HEK293 (cell line): ENCODE results near the gene FRAS1.

Experiments
- CTCF ChIA-PET: fragments of 350-600 bp; formaldehyde crosslinking; extraction: SDS; loops from one replicate; lab custom pipeline; 2021; ENCODE audit warnings: antibody characterized with exemption; lab: Yijun Ruan, JAX
- POLR2A ChIA-PET: fragments of 300-600 bp; formaldehyde crosslinking; extraction: SDS; loops from one replicate; lab custom pipeline; 2020; ENCODE audit warnings: antibody characterized with exemption, inconsistent platforms; lab: Yijun Ruan, JAX
- H3K27ac ChIP-seq: fragments of 200-500 bp; sonication (Bioruptor generic); 2 replicates; pipeline ENCODE4 v1.5.1; 2014; ENCODE audit warnings: low read depth, low read length, control low read depth, inconsistent platforms; ENCODE audit errors: extremely low read depth
- H3K36me3 ChIP-seq, 2 experiments: fragments of 200-500 bp in 1 of 2; sonication (Bioruptor generic) in 1 of 2; 1 replicate in 1 of 2; 2 replicates in 1 of 2; pipeline ENCODE4 v1.5.1; 2014 to 2017; ENCODE audit warnings: inconsistent platforms in 2 of 2, low read length in 2 of 2; ENCODE audit not compliant: control insufficient read depth in 2 of 2, insufficient read depth in 1 of 2
- H3K4me1 ChIP-seq: fragments of 200-500 bp; sonication (Bioruptor generic); 2 replicates; pipeline ENCODE4 v1.5.1; 2014; ENCODE audit warnings: mild to moderate bottlenecking, low read length, inconsistent platforms; ENCODE audit not compliant: control insufficient read depth, insufficient read depth
- H3K4me3 ChIP-seq: 2 replicates; pipeline ENCODE4 v1.5.1; 2011; ENCODE audit warnings: low read depth, mild to moderate bottlenecking, control low read depth, low read length, moderate library complexity
- H3K9me3 ChIP-seq: fragments of 200-500 bp; sonication (Bioruptor generic); 2 replicates; pipeline ENCODE4 v1.5.1; 2014; ENCODE audit warnings: low read depth, low read length, inconsistent platforms; ENCODE audit not compliant: control insufficient read depth, insufficient read depth
- EGR2 ChIP-seq: fragments of 450-650 bp; formaldehyde crosslinking; IDR thresholded peaks from 2 replicates; pipeline ENCODE4 v1.5.1; 2016; ENCODE audit warnings: low read depth, missing biosample characterization, missing genetic modification characterization
- PRDM1 ChIP-seq: fragments of 450-650 bp; formaldehyde crosslinking; IDR thresholded peaks from 2 replicates; pipeline ENCODE4; 2016; ENCODE audit warnings: missing biosample characterization, missing genetic modification characterization
- SCRT1 ChIP-seq: fragments of 450-650 bp; formaldehyde crosslinking; IDR thresholded peaks from 2 replicates; pipeline ENCODE4 v1.5.1; 2016; ENCODE audit warnings: missing biosample characterization, missing genetic modification characterization, borderline replicate concordance
- SETDB1 ChIP-seq: IDR thresholded peaks from one replicate; pipeline ENCODE4 v1.6.1; 2017; ENCODE audit warnings: mild to moderate bottlenecking, low read length, moderate library complexity, mixed read lengths; ENCODE audit not compliant: insufficient read length
- WT1 ChIP-seq: fragments of 450-650 bp; formaldehyde crosslinking; IDR thresholded peaks from 2 replicates; pipeline ENCODE4 v1.5.1; 2016; ENCODE audit warnings: missing biosample characterization, missing genetic modification characterization
- ZFHX2 ChIP-seq: fragments of 450-650 bp; formaldehyde crosslinking; conservative IDR thresholded peaks from 2 replicates; pipeline ENCODE4 v1.5.1; 2016; ENCODE audit warnings: missing biosample characterization, missing genetic modification characterization
- ZFP37 ChIP-seq: fragments of 450-650 bp; formaldehyde crosslinking; IDR thresholded peaks from 2 replicates; pipeline ENCODE4 v1.5.1; 2016; ENCODE audit warnings: missing biosample characterization, missing genetic modification characterization
- ZNF132 ChIP-seq: fragments of 450-650 bp; formaldehyde crosslinking; IDR thresholded peaks from 2 replicates; pipeline ENCODE4 v1.5.1; 2017; ENCODE audit warnings: missing biosample characterization, missing genetic modification characterization, borderline replicate concordance
- ZNF221 ChIP-seq: fragments of 450-650 bp; formaldehyde crosslinking; IDR thresholded peaks from 2 replicates; pipeline ENCODE4 v1.5.1; 2017; ENCODE audit warnings: missing biosample characterization, missing genetic modification characterization, borderline replicate concordance
- ZNF223 ChIP-seq: fragments of 450-650 bp; formaldehyde crosslinking; IDR thresholded peaks from 2 replicates; pipeline ENCODE4 v1.5.1; 2016; ENCODE audit warnings: missing biosample characterization, missing genetic modification characterization
- ZNF302 ChIP-seq: fragments of 450-650 bp; formaldehyde crosslinking; IDR thresholded peaks from 2 replicates; pipeline ENCODE4 v1.5.1; 2016; ENCODE audit warnings: missing biosample characterization, missing genetic modification characterization, low read depth
- ZNF324 ChIP-seq: fragments of 450-650 bp; formaldehyde crosslinking; IDR thresholded peaks from 2 replicates; pipeline ENCODE4 v1.5.1; 2016; ENCODE audit warnings: missing biosample characterization, missing genetic modification characterization
- ZNF366 ChIP-seq: fragments of 450-650 bp; formaldehyde crosslinking; conservative IDR thresholded peaks from 2 replicates; pipeline ENCODE4 v1.5.1; 2016; ENCODE audit warnings: missing biosample characterization, missing genetic modification characterization
- ZNF391 ChIP-seq: fragments of 450-650 bp; formaldehyde crosslinking; IDR thresholded peaks from 2 replicates; pipeline ENCODE4 v1.5.1; 2016; ENCODE audit warnings: low read depth, missing biosample characterization, missing genetic modification characterization, borderline replicate concordance
- ZNF488 ChIP-seq: fragments of 450-650 bp; formaldehyde crosslinking; IDR thresholded peaks from 2 replicates; pipeline ENCODE4 v1.5.1; 2016; ENCODE audit warnings: missing biosample characterization, missing genetic modification characterization
- ZNF521 ChIP-seq: fragments of 450-650 bp; formaldehyde crosslinking; IDR thresholded peaks from 2 replicates; pipeline ENCODE4 v1.5.1; 2017; ENCODE audit warnings: missing biosample characterization, mild to moderate bottlenecking, missing genetic modification characterization
- ZNF561 ChIP-seq: fragments of 450-650 bp; IDR thresholded peaks from 2 replicates; pipeline ENCODE4 v1.5.1; 2018; ENCODE audit warnings: missing biosample characterization, missing genetic modification characterization, borderline replicate concordance
- ZNF629 ChIP-seq: fragments of 450-650 bp; formaldehyde crosslinking; IDR thresholded peaks from 2 replicates; pipeline ENCODE4 v1.5.1; 2017; ENCODE audit warnings: missing biosample characterization, missing genetic modification characterization
- ZNF768 ChIP-seq: fragments of 450-650 bp; formaldehyde crosslinking; IDR thresholded peaks from 2 replicates; pipeline ENCODE4 v1.5.1; 2018; ENCODE audit warnings: missing biosample characterization, mild to moderate bottlenecking, missing genetic modification characterization
- ZNF830 ChIP-seq: fragments of 450-650 bp; IDR thresholded peaks from 2 replicates; pipeline ENCODE4 v1.5.0; 2018; ENCODE audit warnings: missing biosample characterization, missing genetic modification characterization, low read depth, mild to moderate bottlenecking, moderate library complexity
- TF ChIP-seq, protein P1 (sequence below): fragments of 450-650 bp; formaldehyde crosslinking; IDR thresholded peaks from 2 replicates; pipeline ENCODE4 v1.5.0; 2017; ENCODE audit warnings: missing biosample characterization, missing genetic modification characterization, borderline replicate concordance
- TF ChIP-seq, protein P2 (sequence below): fragments of 450-650 bp; formaldehyde crosslinking; IDR thresholded peaks from 2 replicates; pipeline ENCODE4 v1.5.1; 2016; ENCODE audit warnings: missing biosample characterization, missing genetic modification characterization
- TF ChIP-seq, protein P3 (sequence below): fragments of 450-650 bp; formaldehyde crosslinking; IDR thresholded peaks from 2 replicates; pipeline ENCODE4 v1.5.1; 2016; ENCODE audit warnings: missing biosample characterization, missing genetic modification characterization

Gene FRAS1

DNA sequence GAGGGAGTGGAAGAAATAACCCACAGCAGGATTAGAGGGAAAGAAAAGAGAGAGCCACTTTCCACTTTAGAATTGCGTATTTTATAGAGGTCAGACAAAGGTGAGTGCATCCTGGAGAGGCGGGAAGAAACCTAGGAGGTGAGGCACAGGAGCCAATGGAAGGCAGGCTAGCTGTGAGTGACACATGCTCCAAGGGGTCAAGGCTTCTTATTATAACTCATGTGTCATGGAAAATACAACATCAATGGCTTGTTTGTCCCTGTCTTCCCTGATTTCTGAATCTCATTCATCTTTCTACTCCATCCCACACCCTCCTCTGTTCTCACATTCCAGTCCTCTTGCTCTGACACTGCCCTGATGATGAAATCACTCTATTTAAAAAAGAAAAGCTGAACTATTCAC is 508.8 kb downstream of the FRAS1 start:
- H3K27ac ChIP-seq, result no peak overlapping the region
- no peak overlapping the region for H3K4me3 ChIP-seq
- H3K4me1 ChIP-seq, result no peaks in the 10 kb centered on the region; the same call in 1 of the 2 replicates
- ChIA-PET CTCF (interaction anchor here (0.9 kb wide), 1 partner anchor 78 kb away, joined by 7 read pairs; no protein-coding TSS in a partner anchor), POLR2A (interaction anchor here (1.1 kb wide), 1 partner anchor 14 kb away, joined by 3 read pairs; the partner anchor contains the start of gene ANXA3)
- no peaks in the 10 kb centered on the region for H3K36me3 ChIP-seq
- no peaks in the 10 kb centered on the region for H3K9me3 ChIP-seq
- TF ChIP-seq, protein P1, sequence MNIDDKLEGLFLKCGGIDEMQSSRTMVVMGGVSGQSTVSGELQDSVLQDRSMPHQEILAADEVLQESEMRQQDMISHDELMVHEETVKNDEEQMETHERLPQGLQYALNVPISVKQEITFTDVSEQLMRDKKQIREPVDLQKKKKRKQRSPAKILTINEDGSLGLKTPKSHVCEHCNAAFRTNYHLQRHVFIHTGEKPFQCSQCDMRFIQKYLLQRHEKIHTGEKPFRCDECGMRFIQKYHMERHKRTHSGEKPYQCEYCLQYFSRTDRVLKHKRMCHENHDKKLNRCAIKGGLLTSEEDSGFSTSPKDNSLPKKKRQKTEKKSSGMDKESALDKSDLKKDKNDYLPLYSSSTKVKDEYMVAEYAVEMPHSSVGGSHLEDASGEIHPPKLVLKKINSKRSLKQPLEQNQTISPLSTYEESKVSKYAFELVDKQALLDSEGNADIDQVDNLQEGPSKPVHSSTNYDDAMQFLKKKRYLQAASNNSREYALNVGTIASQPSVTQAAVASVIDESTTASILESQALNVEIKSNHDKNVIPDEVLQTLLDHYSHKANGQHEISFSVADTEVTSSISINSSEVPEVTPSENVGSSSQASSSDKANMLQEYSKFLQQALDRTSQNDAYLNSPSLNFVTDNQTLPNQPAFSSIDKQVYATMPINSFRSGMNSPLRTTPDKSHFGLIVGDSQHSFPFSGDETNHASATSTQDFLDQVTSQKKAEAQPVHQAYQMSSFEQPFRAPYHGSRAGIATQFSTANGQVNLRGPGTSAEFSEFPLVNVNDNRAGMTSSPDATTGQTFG (tag by site-specific recombination), result no peak
- peak; percentile 42; the same call in 1 of the 2 replicates for TF ChIP-seq PRDM1
- 0 out of 2 replicates have a peak, but pooled peaks have one; percentile 17 for TF ChIP-seq EGR2 (tag by site-specific recombination)
- peak; percentile 38; the same call in 1 of the 2 replicates for TF ChIP-seq ZFHX2 (tag by site-specific recombination)

DNA sequence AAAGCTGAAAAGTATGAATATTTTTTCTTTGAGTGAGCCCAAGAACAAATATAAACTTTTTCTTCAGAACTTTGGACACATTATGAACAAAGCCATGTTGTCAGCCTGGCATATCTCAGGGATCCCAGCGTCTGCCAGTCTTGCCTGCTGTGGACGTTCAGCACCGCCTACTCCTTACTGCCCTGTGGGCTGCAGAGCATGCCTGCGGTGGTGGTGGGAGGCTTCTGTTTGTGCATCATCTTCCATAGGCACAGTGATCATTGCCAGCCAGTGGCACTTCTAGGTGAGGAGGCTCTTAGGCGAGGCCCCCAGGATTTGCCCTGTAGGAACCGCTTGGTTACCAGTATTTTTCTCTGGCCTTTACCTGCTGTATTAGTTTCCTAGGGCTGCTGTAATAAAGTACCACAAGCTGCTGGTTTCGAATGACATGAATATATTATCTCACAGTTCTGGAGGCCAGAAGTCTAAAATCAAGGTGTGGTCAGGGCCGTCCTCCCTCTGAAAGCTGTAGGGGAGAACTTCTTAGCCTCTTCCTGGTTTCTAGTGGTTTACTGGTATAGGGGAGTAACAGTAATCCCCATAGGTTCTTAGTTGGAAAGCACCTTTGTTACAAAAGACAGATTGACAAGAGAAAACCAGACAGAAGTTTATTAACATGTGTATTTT is 509.8 kb downstream of the FRAS1 start:
- Histone ChIP-seq H3K4me3 (no peak overlapping the region), H3K4me1 (no peaks in the 10 kb centered on the region; the same call in 1 of the 2 replicates), H3K36me3 (no peaks in the 10 kb centered on the region), H3K27ac (no peak overlapping the region), H3K9me3 (no peaks in the 10 kb centered on the region)
- ChIA-PET CTCF (interaction anchor here (0.5 to 0.9 kb wide), 3 partner anchors 12 to 77 kb away, joined by 5 to 7 read pairs (median 5); no protein-coding TSS in a partner anchor), POLR2A (no interaction called here)
- TF ChIP-seq EGR2 (tag by site-specific recombination) (peak; percentile 75), SCRT1 (tag by site-specific recombination) (no peak), ZFHX2 (tag by site-specific recombination) (peak; percentile 83)

GRCh38 chr4:78567500-78568060 is 510.5 kb downstream of the FRAS1 start:
- no peak overlapping the region for H3K4me3 ChIP-seq
- ChIA-PET POLR2A (no interaction called here), CTCF (interaction anchor here (0.9 kb wide), 1 partner anchor 45 kb away, joined by 3 read pairs; no protein-coding TSS in a partner anchor)
- H3K27ac ChIP-seq, result no peak overlapping the region
- H3K9me3 ChIP-seq, result no peaks in the 10 kb centered on the region
- no peaks in the 10 kb centered on the region for H3K36me3 ChIP-seq
- H3K4me1 ChIP-seq, result no peaks in the 10 kb centered on the region; the same call in 1 of the 2 replicates
- TF ChIP-seq WT1 (tag by site-specific recombination) (no peak), ZNF366 (tag by site-specific recombination) (no peak), ZNF302 (no peak), ZNF629 (tag by site-specific recombination) (no peak), ZNF521 (no peak), ZNF488 (tag by site-specific recombination) (no peak), ZNF324 (tag by site-specific recombination) (no peak), ZNF561 (no peak), ZNF223 (tag by site-specific recombination) (no peak), ZNF768 (tag by site-specific recombination) (no peak), ZNF830 (no peak), ZNF391 (tag by site-specific recombination) (no peak), ZFP37 (tag by site-specific recombination) (no peak), ZNF221 (tag by site-specific recombination) (no peak), SETDB1 (no peak), ZNF132 (tag by site-specific recombination) (no peak)
- TF ChIP-seq, protein P2, sequence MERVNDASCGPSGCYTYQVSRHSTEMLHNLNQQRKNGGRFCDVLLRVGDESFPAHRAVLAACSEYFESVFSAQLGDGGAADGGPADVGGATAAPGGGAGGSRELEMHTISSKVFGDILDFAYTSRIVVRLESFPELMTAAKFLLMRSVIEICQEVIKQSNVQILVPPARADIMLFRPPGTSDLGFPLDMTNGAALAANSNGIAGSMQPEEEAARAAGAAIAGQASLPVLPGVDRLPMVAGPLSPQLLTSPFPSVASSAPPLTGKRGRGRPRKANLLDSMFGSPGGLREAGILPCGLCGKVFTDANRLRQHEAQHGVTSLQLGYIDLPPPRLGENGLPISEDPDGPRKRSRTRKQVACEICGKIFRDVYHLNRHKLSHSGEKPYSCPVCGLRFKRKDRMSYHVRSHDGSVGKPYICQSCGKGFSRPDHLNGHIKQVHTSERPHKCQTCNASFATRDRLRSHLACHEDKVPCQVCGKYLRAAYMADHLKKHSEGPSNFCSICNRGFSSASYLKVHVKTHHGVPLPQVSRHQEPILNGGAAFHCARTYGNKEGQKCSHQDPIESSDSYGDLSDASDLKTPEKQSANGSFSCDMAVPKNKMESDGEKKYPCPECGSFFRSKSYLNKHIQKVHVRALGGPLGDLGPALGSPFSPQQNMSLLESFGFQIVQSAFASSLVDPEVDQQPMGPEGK (tag by site-specific recombination), result no peak
- TF ChIP-seq, protein P3, sequence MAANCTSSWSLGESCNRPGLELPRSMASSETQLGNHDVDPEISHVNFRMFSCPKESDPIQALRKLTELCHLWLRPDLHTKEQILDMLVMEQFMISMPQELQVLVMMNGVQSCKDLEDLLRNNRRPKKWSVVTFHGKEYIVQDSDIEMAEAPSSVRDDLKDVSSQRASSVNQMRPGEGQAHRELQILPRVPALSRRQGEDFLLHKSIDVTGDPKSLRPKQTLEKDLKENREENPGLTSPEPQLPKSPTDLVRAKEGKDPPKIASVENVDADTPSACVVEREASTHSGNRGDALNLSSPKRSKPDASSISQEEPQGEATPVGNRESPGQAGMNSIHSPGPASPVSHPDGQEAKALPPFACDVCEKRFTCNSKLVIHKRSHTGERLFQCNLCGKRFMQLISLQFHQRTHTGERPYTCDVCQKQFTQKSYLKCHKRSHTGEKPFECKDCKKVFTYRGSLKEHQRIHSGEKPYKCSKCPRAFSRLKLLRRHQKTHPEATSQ (tag by site-specific recombination), result no peak
